H1 (cell line): ENCODE results near the gene DYNAP.

Experiments used
- RAD21 ChIP-seq, 2 experiments: IDR thresholded peaks in 1 of 2; conservative IDR thresholded peaks in 1 of 2; 2 replicates each; pipeline ENCODE4 v1.6.1; 2011; ENCODE audit warnings: low read depth in 2 of 2, low read length in 2 of 2, improper control_type of control experiment in 1 of 2, inconsistent platforms in 1 of 2, mild to moderate bottlenecking in 1 of 2, moderate library complexity in 1 of 2
- RNF2 ChIP-seq: fragments of 200-900, 300-1000 bp; sonication (generic); IDR thresholded peaks from 2 replicates; pipeline ENCODE4 v1.7.1; 2016; ENCODE audit warnings: borderline replicate concordance, low read depth, mild to moderate bottlenecking, antibody characterized with exemption, low read length; ENCODE audit not compliant: poor library complexity, severe bottlenecking; ENCODE audit errors: missing control alignments

DNA sequence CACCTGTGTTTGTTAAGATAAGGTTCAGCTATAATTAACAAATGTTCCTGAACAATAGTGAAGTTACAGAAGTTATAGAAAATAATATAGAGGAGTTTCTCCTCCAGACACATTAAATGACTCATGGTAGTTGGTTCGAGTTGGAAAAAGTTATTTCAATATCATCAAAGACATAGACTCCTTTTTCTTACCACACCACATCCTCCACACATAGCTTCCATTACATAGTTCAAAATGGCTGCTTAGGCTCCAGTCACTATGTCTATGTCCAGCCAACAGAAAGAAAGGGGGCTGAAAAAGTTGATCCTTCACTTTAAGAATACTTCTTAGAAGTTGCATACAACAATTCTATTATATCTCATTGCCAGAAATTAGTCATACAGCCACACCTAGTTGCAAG is 50.7 kb downstream of the DYNAP start:
- TF ChIP-seq RAD21 (IDR thresholded peaks at IDR 0.05 in 1 of 2, conservative IDR thresholded peaks at IDR 0.05 in 1 of 2; ENCODE audit: low read depth in 2 of 2, low read length in 2 of 2) = no peak
- TF ChIP-seq RNF2 = no peak
